Gastroesophageal sphincter (tissue), 4 donors: ENCODE results near the gene ARFIP1. TPM values are rescaled to one million over a fixed set of nuclear protein-coding genes. Genes with fewer than 3 reads are reported as not detected.

Source experiments
- ATAC-seq: fragments of 150-250 bp; one replicate; pipeline ENCODE4 v1.9.1; 2016; ENCODE audit warnings: mild to moderate bottlenecking, moderate library complexity
- H3K27ac ChIP-seq, 4 donors: fragments of 200-600 bp; sonication (generic) in 3 of 4; 1 replicate in 3 of 4; 2 replicates in 1 of 4; pipeline ENCODE4 v1.5.1; 2016 to 2019
- H3K27me3 ChIP-seq: fragments of 200-600 bp; sonication (generic); one replicate; pipeline ENCODE4 v1.5.1; 2019
- H3K36me3 ChIP-seq, 2 donors: fragments of 200-600 bp; sonication (generic); one replicate each; pipeline ENCODE4 v1.5.1; 2019; ENCODE audit warnings: control low read depth in 1 of 2
- H3K4me1 ChIP-seq, 3 donors: fragments of 200-600 bp; sonication (generic); 1 replicate in 2 of 3; 2 replicates in 1 of 3; pipeline ENCODE4 v1.5.1; 2016 to 2019; ENCODE audit warnings: control low read depth in 2 of 3
- H3K4me3 ChIP-seq, 2 donors: fragments of 200-600 bp; sonication (generic); one replicate each; pipeline ENCODE4 v1.5.1; 2019; ENCODE audit warnings: mild to moderate bottlenecking in 1 of 2, moderate library complexity in 1 of 2
- H3K9me3 ChIP-seq, 3 donors: fragments of 200-600 bp; sonication (generic); one replicate each; pipeline ENCODE4 v1.5.1; 2017 to 2019; ENCODE audit warnings: control low read depth in 2 of 3
- CTCF ChIP-seq, 4 experiments: fragments of 200-600 bp in 2 of 4; fragments of 450-650 bp in 2 of 4; sonication (generic) in 1 of 4; IDR thresholded peaks; one replicate each; pipeline ENCODE4 v1.5.1; 2017 to 2019; ENCODE audit warnings: antibody characterized with exemption in 4 of 4, mild to moderate bottlenecking in 2 of 4, moderate library complexity in 2 of 4
- EP300 ChIP-seq: sonication (generic); formaldehyde crosslinking; IDR thresholded peaks from one replicate; pipeline ENCODE4 v1.6.1; 2017; ENCODE audit warnings: antibody characterized with exemption, mild to moderate bottlenecking
- POLR2A ChIP-seq, 2 donors: fragments of 450-650 bp; IDR thresholded peaks; one replicate each; pipeline ENCODE4 v1.6.1; 2017; ENCODE audit warnings: antibody characterized with exemption in 2 of 2, mild to moderate bottlenecking in 2 of 2, moderate library complexity in 1 of 2
- POLR2AphosphoS5 ChIP-seq: sonication (generic); formaldehyde crosslinking; IDR thresholded peaks from one replicate; pipeline ENCODE4 v1.6.1; 2017; ENCODE audit warnings: antibody characterized with exemption
- WGBS, 2 donors: methylation state at CpG; one replicate each; pipeline ENCODE4 v1.1.5; 2018; ENCODE audit warnings: low coverage in 1 of 2; 5-methylcytosine and 5-hydroxymethylcytosine counted together
- total RNA-seq, 4 donors: library from RNA; depleted of rRNA; stranded (reverse); fragments of >200 nt; gene quantifications; one replicate each; pipeline ENCODE4 v1.1.0, GENCODE V29; 2016

The ARFIP1 gene
- total RNA-seq, 4 donors from 2014 or later, result 26.6 to 34.9 (median 29.5) TPM

- no peak overlapping the region for H3K27ac ChIP-seq
- H3K36me3 ChIP-seq, result peaks cover 2 to 28% of the 10 kb centered on the region in 2 donors
- no peaks in the 10 kb centered on the region for H3K27me3 ChIP-seq
- no peak for TF ChIP-seq POLR2A (IDR thresholded peaks at IDR 0.05)
- TF ChIP-seq POLR2AphosphoS5, result no peak
- no peak for TF ChIP-seq CTCF (IDR thresholded peaks at IDR 0.05)
- no peak for TF ChIP-seq EP300
- no peaks in the 10 kb centered on the region for H3K4me1 ChIP-seq
- no peaks in the 10 kb centered on the region for H3K9me3 ChIP-seq
- H3K4me3 ChIP-seq, result no peak overlapping the region
- ATAC-seq, result no peak
- 64 to 72% methylated on average over 2 of the region's 2 CpGs for WGBS, 2 donors
Observed at GRCh38 chr4:152870606-152871005, 90.9 kb downstream of the ARFIP1 start.

- TF ChIP-seq POLR2A (IDR thresholded peaks at IDR 0.05) (no peak), CTCF (IDR thresholded peaks at IDR 0.05) (no peak), EP300 (no peak), POLR2AphosphoS5 (no peak)
- no peaks in the 10 kb centered on the region for H3K4me1 ChIP-seq
- peaks cover 2 to 45% of the 10 kb centered on the region in 2 donors for H3K36me3 ChIP-seq
- H3K9me3 ChIP-seq, result no peaks in the 10 kb centered on the region
- no peak overlapping the region for H3K27ac ChIP-seq
- H3K27me3 ChIP-seq, result no peaks in the 10 kb centered on the region
- H3K4me3 ChIP-seq, result no peak overlapping the region
- no peak for ATAC-seq
Observed at GRCh38 chr4:152875261-152875660, 95.5 kb downstream of the ARFIP1 start.

- 90 to 100% methylated on average over 1 of the region's 1 CpG for WGBS, 2 donors
- H3K4me3 ChIP-seq, result no peak overlapping the region
- H3K27ac ChIP-seq, result no peak overlapping the region
- peaks cover 2 to 43% of the 10 kb centered on the region in 2 donors for H3K36me3 ChIP-seq
- ATAC-seq, result no peak
- no peaks in the 10 kb centered on the region for H3K27me3 ChIP-seq
- no peak for TF ChIP-seq POLR2A (IDR thresholded peaks at IDR 0.05)
- no peak for TF ChIP-seq EP300
- no peak for TF ChIP-seq CTCF (IDR thresholded peaks at IDR 0.05)
- no peak for TF ChIP-seq POLR2AphosphoS5
- no peaks in the 10 kb centered on the region for H3K4me1 ChIP-seq
- H3K9me3 ChIP-seq, result no peaks in the 10 kb centered on the region
Observed at GRCh38 chr4:152877868-152878267, 98.1 kb downstream of the ARFIP1 start.

GRCh38 chr4:152880263-152880662 lies 100.5 kb downstream of the ARFIP1 start:
- H3K9me3 ChIP-seq, result no peaks in the 10 kb centered on the region
- peaks cover 0 to 38% of the 10 kb centered on the region in 2 donors for H3K36me3 ChIP-seq
- H3K27ac ChIP-seq, result no peak overlapping the region
- H3K4me3 ChIP-seq, result no peak overlapping the region
- no peaks in the 10 kb centered on the region for H3K4me1 ChIP-seq
- no peak for ATAC-seq
- no peak for TF ChIP-seq EP300
- TF ChIP-seq POLR2AphosphoS5, result no peak
- TF ChIP-seq CTCF (IDR thresholded peaks at IDR 0.05), result no peak
- no peak for TF ChIP-seq POLR2A (IDR thresholded peaks at IDR 0.05)
- WGBS, 2 donors, result 85 to 93% methylated on average over 2 of the region's 2 CpGs
- no peaks in the 10 kb centered on the region for H3K27me3 ChIP-seq

GRCh38 chr4:152881974-152882373 lies 102.2 kb downstream of the ARFIP1 start:
- H3K9me3 ChIP-seq, result no peaks in the 10 kb centered on the region

More at GRCh38 chr4:152881974-152882373, 102.2 kb downstream of the ARFIP1 start:
- no peak overlapping the region for H3K4me3 ChIP-seq
- no peak overlapping the region for H3K27ac ChIP-seq
- no peaks in the 10 kb centered on the region for H3K27me3 ChIP-seq
- peaks cover 0 to 31% of the 10 kb centered on the region in 2 donors for H3K36me3 ChIP-seq
- ATAC-seq, result no peak
- H3K4me1 ChIP-seq, result no peaks in the 10 kb centered on the region
- no peak for TF ChIP-seq POLR2AphosphoS5
- no peak for TF ChIP-seq CTCF (IDR thresholded peaks at IDR 0.05)
- TF ChIP-seq EP300, result no peak
- TF ChIP-seq POLR2A (IDR thresholded peaks at IDR 0.05), result no peak
- WGBS, 2 donors, result 94 to 100% methylated on average over 1 of the region's 1 CpG
